22Rv1 (cell line): ENCODE measurements around the gene ZNF766.
"Not testable (repeated sequence)": the region's sequence is repeated elsewhere in the genome, so short reads cannot be mapped to it uniquely, and the experiment has no call there.

Experiments used
- H3K27ac ChIP-seq: fragments of 450-650 bp; 2 replicates; pipeline ENCODE4 v1.5.1; 2017
- CTCF ChIP-seq: fragments of 450-650 bp; IDR thresholded peaks from 2 replicates; pipeline ENCODE4 v1.5.1; 2017; ENCODE audit warnings: mild to moderate bottlenecking
- ZFX ChIP-seq: fragments of 450-650 bp; IDR thresholded peaks from 2 replicates; pipeline ENCODE4 v1.6.1; 2017; ENCODE audit warnings: antibody characterized with exemption, borderline replicate concordance

The ZNF766 gene

GRCh38 chr19:52244021-52244420 lies 25.4 kb upstream of the ZNF766 start:
- no peak for TF ChIP-seq ZFX
- TF ChIP-seq CTCF, result no peak
- no peak overlapping the region for H3K27ac ChIP-seq

GRCh38 chr19:52248241-52248640 lies 21.1 kb upstream of the ZNF766 start:
- H3K27ac ChIP-seq, result no peak overlapping the region
- TF ChIP-seq ZFX (no peak), CTCF (peak; percentile 73)

GRCh38 chr19:52258426-52258825 lies 11.0 kb upstream of the ZNF766 start:
- no peak for TF ChIP-seq CTCF
- TF ChIP-seq ZFX, result no peak
- no peak overlapping the region for H3K27ac ChIP-seq

DNA sequence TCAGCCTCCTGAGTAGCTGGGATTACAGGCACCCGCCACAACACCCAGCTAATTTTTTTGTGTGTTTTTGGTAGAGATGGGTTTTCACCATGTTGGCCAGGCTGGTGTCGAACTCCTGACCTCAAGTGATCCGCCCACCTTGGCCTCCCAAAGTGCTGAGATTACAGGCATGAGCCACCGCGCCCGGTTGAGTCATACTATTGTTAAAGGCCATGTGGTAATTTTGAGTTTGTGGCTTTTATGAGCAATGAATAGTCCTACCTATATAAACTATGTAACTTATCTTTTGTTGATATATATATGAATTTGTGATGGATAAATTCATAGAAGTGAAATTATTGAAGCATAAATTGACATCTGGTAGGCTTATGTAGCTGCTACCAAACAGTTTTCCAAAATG lies 3.8 kb upstream of the ZNF766 start:
- not testable (repeated sequence) for H3K27ac ChIP-seq

DNA sequence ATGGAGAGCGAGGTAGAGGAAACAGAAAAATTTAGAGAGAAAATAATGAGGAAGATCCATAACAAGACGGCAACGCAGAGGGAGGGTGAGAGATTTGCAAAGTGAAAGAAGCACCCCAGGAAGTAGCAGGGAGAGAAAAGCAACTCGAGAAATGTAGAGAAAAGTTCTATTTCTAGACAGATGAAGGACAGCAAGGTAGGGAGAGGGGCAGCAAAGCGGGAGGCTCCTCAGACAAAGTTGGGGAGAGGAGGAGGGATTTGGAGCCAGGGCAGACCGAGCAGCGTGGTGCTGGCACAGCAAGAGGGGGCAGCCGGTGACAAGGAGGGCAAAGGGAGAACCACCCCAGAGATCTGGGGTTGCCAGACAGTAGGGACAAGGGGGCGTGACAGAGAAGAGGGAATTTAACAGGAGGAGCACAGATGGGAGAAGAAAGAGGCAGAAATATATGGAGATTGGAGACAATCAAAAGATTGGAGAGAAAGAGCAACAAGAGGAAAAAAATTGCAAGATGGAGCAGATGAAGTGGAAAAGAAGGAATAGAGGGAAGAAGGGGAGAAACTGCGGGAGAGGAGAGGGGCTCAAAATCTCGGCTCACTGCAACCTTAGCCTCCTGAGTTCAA lies 989 bp downstream of the ZNF766 start:
- peak overlapping the region; percentile 83 for H3K27ac ChIP-seq

GRCh38 chr19:52273301-52273700 lies 3.9 kb downstream of the ZNF766 start:
- no peak overlapping the region for H3K27ac ChIP-seq
- no peak for TF ChIP-seq CTCF
- no peak for TF ChIP-seq ZFX

More for the DNA sequence above, 989 bp downstream of the ZNF766 start:
- TF ChIP-seq CTCF (no peak), ZFX (no peak)

- no peak overlapping the region for H3K27ac ChIP-seq
- TF ChIP-seq ZFX, result no peak
- no peak for TF ChIP-seq CTCF
Measured at GRCh38 chr19:52274191-52274590, 4.8 kb downstream of the ZNF766 start.

- no peak for TF ChIP-seq CTCF
- no peak for TF ChIP-seq ZFX
Measured at GRCh38 chr19:52275988-52276387, 6.6 kb downstream of the ZNF766 start.

More at GRCh38 chr19:52275988-52276387, 6.6 kb downstream of the ZNF766 start:
- H3K27ac ChIP-seq, result no peak overlapping the region
